ENCODE measurements around the gene PWWP2B. TPM values are rescaled to one million over a fixed set of nuclear protein-coding genes. Genes with fewer than 3 reads are reported as not detected.

PWWP2B gene
- total RNA-seq, 4 donors from 2014 or later: 45.9 to 129 (median 61.2) TPM

GRCh38 chr10:132455986-132456847 is 59.2 kb downstream of the PWWP2B start:
- WGBS, 2 donors (ENCODE audit: low coverage in 1 of 2): 89% methylated on average over 12 of the region's 17 CpGs; no CpG with 5 or more reads in 1 of the 2 donors
- Histone ChIP-seq H3K27me3 (no peaks in the 10 kb centered on the region), H3K27ac (peak overlapping the region in 1 of 4 donors; percentile 85), H3K9me3 (no peaks in the 10 kb centered on the region), H3K4me1 (peaks cover 40 to 88% (median 75%) of the 10 kb centered on the region in 4 donors), H3K4me3 (no peak overlapping the region), H3K36me3 (no peaks in the 10 kb centered on the region)
- DNase-seq: no peak
- intact Hi-C loops (cut with DNase I; ENCODE audit: low total_unique reads): loop anchor here (1.0 kb wide), 1 partner anchor 179 kb away; no protein-coding TSS in a partner anchor
- in situ Hi-C loops (cut with MboI; ENCODE audit: low pct_ligation_motif_present in 1 of 4, low pct_unique_long_range_greater_than_20kb in 1 of 4, low sequenced_read_pairs in 3 of 4): loop anchor here in 3 of 4 donors (5.0 to 25.0 kb wide), 5 partner anchors 79 to 244 kb away; partner anchors contain the start of gene INPP5A (in 1 of the 3)
- no peak for TF ChIP-seq POLR2A (IDR thresholded peaks at IDR 0.05)
- TF ChIP-seq CTCF (IDR thresholded peaks at IDR 0.05): no peak
- no peak for TF ChIP-seq POLR2AphosphoS5 (IDR thresholded peaks at IDR 0.05)
- no peak for TF ChIP-seq EP300 (IDR thresholded peaks at IDR 0.05; ENCODE audit: low read depth)

- Histone ChIP-seq H3K4me1 (peaks cover 42 to 87% (median 75%) of the 10 kb centered on the region in 4 donors), H3K9me3 (no peaks in the 10 kb centered on the region), H3K27me3 (no peaks in the 10 kb centered on the region), H3K4me3 (no peak overlapping the region), H3K27ac (no peak overlapping the region), H3K36me3 (no peaks in the 10 kb centered on the region)
- intact Hi-C loops (cut with DNase I; ENCODE audit: low total_unique reads): loop anchor here (1.0 kb wide), 1 partner anchor 178 kb away; no protein-coding TSS in a partner anchor
- in situ Hi-C loops (cut with MboI; ENCODE audit: low pct_ligation_motif_present in 1 of 4, low pct_unique_long_range_greater_than_20kb in 1 of 4, low sequenced_read_pairs in 3 of 4): loop anchor here in 3 of 4 donors (5.0 to 25.0 kb wide), 5 partner anchors 78 to 245 kb away; partner anchors contain the start of gene INPP5A (in 1 of the 3)
- no peak for TF ChIP-seq POLR2A (IDR thresholded peaks at IDR 0.05)
- no peak for TF ChIP-seq EP300 (IDR thresholded peaks at IDR 0.05; ENCODE audit: low read depth)
- TF ChIP-seq CTCF (IDR thresholded peaks at IDR 0.05): no peak
- no peak for TF ChIP-seq POLR2AphosphoS5 (IDR thresholded peaks at IDR 0.05)
- no peak for DNase-seq
- WGBS, 2 donors (ENCODE audit: low coverage in 1 of 2): 90% methylated on average over 9 of the region's 9 CpGs; no CpG with 5 or more reads in 1 of the 2 donors
Observed at GRCh38 chr10:132456881-132457280, 59.9 kb downstream of the PWWP2B start.

GRCh38 chr10:132457328-132458070 is 60.5 kb downstream of the PWWP2B start:
- Histone ChIP-seq H3K4me3 (no peak overlapping the region), H3K9me3 (no peaks in the 10 kb centered on the region), H3K4me1 (peaks cover 35 to 87% (median 75%) of the 10 kb centered on the region in 4 donors), H3K27ac (peak overlapping the region in 1 of 4 donors; percentile 91), H3K36me3 (no peaks in the 10 kb centered on the region), H3K27me3 (no peaks in the 10 kb centered on the region)
- in situ Hi-C loops (cut with MboI; ENCODE audit: low pct_ligation_motif_present in 1 of 4, low pct_unique_long_range_greater_than_20kb in 1 of 4, low sequenced_read_pairs in 3 of 4): loop anchor here in 3 of 4 donors (5.0 to 25.0 kb wide), 5 partner anchors 77 to 245 kb away; partner anchors contain the start of gene INPP5A (in 1 of the 3)
- 48% methylated on average over 23 of the region's 24 CpGs; no CpG with 5 or more reads in 1 of the 2 donors for WGBS, 2 donors (ENCODE audit: low coverage in 1 of 2)
- TF ChIP-seq POLR2A (IDR thresholded peaks at IDR 0.05): no peak
- peak in 4 of 5 experiments; percentile 13 to 47 (median 32) for TF ChIP-seq CTCF (IDR thresholded peaks at IDR 0.05)
- no peak for TF ChIP-seq EP300 (IDR thresholded peaks at IDR 0.05; ENCODE audit: low read depth)
- TF ChIP-seq POLR2AphosphoS5 (IDR thresholded peaks at IDR 0.05): no peak
- no peak for DNase-seq
- intact Hi-C loops (cut with DNase I; ENCODE audit: low total_unique reads): no loop called here
